GM19023 (cell line): Measurements from ENCODE around the gene ZC3H12D.

Experiments
- ATAC-seq: cut with Tn5 transposase; IDR thresholded peaks from one replicate; pipeline ENCODE4 v1.9.1; 2021; ENCODE audit warnings: mild to moderate bottlenecking, moderate library complexity; ENCODE audit not compliant: unreplicated experiment

ZC3H12D gene

GRCh38 chr6:149419696-149420404, 65.0 kb downstream of the ZC3H12D start:
- ATAC-seq, result no peak

- no peak for ATAC-seq
Observed at GRCh38 chr6:149414821-149415220, 70.0 kb downstream of the ZC3H12D start.

- no peak for ATAC-seq
Observed at GRCh38 chr6:149414009-149414408, 70.8 kb downstream of the ZC3H12D start.

GRCh38 chr6:149410557-149410956, 74.3 kb downstream of the ZC3H12D start:
- no peak for ATAC-seq

- ATAC-seq, result no peak
Observed at GRCh38 chr6:149409617-149410016, 75.2 kb downstream of the ZC3H12D start.

- ATAC-seq, result no peak
Observed at GRCh38 chr6:149405823-149406765, 78.7 kb downstream of the ZC3H12D start.

- ATAC-seq, result no peak
Observed at GRCh38 chr6:149403534-149403933, 81.3 kb downstream of the ZC3H12D start.

GRCh38 chr6:149400050-149400449, 84.8 kb downstream of the ZC3H12D start, which contains the start of gene SUMO4:
Gene SUMO4, plus strand, starts transcription at chr6:149400262. Its CDS starts 130 bp downstream, at chr6:149400392.
- no peak for ATAC-seq

GRCh38 chr6:149397384-149397783, 87.4 kb downstream of the ZC3H12D start:
- no peak for ATAC-seq
